Frontal cortex (tissue), 4 donors: Measurements from ENCODE around the gene ATF6B. TPM values are rescaled to one million over a fixed set of nuclear protein-coding genes. Genes with fewer than 3 reads are reported as not detected.

Experiments
- DNase-seq, 2 donors: peaks; one replicate each; pipeline ENCODE4 v3.0.0; 2012; ENCODE audit warnings: low spot score in 2 of 2
- FAIRE-seq: peaks from 2 replicates; lab custom pipeline; 2012; peaks lifted over from hg19 to GRCh38; lab: Jason Lieb, UNC
- total RNA-seq: library from RNA; depleted of rRNA; stranded (reverse); fragments of >200 nt; gene quantifications from one replicate; pipeline ENCODE4 v1.2.3, GENCODE V29; 2014
- donor health status: control.
- donor health status: control.
- donor health status: control.

ATF6B gene
- total RNA-seq, 1 donor from 2014 or later = 13.0 TPM

- DNase-seq (no peak), FAIRE-seq (no peak)
Observed at GRCh38 chr6:32137454-32137853, 9.4 kb upstream of the ATF6B start.

- DNase-seq = no peak
- FAIRE-seq = no peak
Observed at GRCh38 chr6:32133786-32134185, 5.7 kb upstream of the ATF6B start.

GRCh38 chr6:32132110-32132509 lies 4.1 kb upstream of the ATF6B start:
- DNase-seq (no peak), FAIRE-seq (no peak)

- no peak for DNase-seq
- FAIRE-seq = no peak
Observed at GRCh38 chr6:32131439-32131948, 3.4 kb upstream of the ATF6B start.

GRCh38 chr6:32129297-32130088 lies 1.4 kb upstream of the ATF6B start:
- FAIRE-seq (no peak), DNase-seq (no peak)

- no peak for FAIRE-seq
- no peak for DNase-seq
Observed at GRCh38 chr6:32128751-32129296, 778 bp upstream of the ATF6B start.

- no peak for FAIRE-seq
Observed at GRCh38 chr6:32127409-32127716, 683 bp downstream of the ATF6B start.

GRCh38 chr6:32126880-32127279 lies 1.2 kb downstream of the ATF6B start:
- DNase-seq (no peak), FAIRE-seq (no peak)

More at GRCh38 chr6:32127409-32127716, 683 bp downstream of the ATF6B start:
- no peak for DNase-seq

- FAIRE-seq = no peak
- DNase-seq = no peak
Observed at GRCh38 chr6:32123681-32124080, 4.4 kb downstream of the ATF6B start.

- FAIRE-seq (no peak), DNase-seq (no peak)
Observed at GRCh38 chr6:32120573-32121059, 7.4 kb downstream of the ATF6B start.

GRCh38 chr6:32118782-32119628 lies 9.0 kb downstream of the ATF6B start:
- no peak for FAIRE-seq

GRCh38 chr6:32117461-32117860 lies 10.6 kb downstream of the ATF6B start:
- DNase-seq (no peak), FAIRE-seq (no peak)

More at GRCh38 chr6:32118782-32119628, 9.0 kb downstream of the ATF6B start:
- peak; percentile 65 to 88 for DNase-seq

GRCh38 chr6:32116674-32117073 lies 11.4 kb downstream of the ATF6B start:
- FAIRE-seq (no peak), DNase-seq (peak in 1 of 2 donors; percentile 40)

- no peak for FAIRE-seq
- DNase-seq = no peak
Observed at GRCh38 chr6:32115623-32116022, 12.4 kb downstream of the ATF6B start.

- no peak for DNase-seq
- no peak for FAIRE-seq
Observed at GRCh38 chr6:32114796-32115195, 13.2 kb downstream of the ATF6B start.

GRCh38 chr6:32113386-32114352 lies 14.4 kb downstream of the ATF6B start:
- DNase-seq (peak in 1 of 2 donors; percentile 59), FAIRE-seq (no peak)

- DNase-seq (no peak), FAIRE-seq (no peak)
Observed at GRCh38 chr6:32112431-32112980, 15.5 kb downstream of the ATF6B start.

- no peak for DNase-seq
- FAIRE-seq = no peak
Observed at GRCh38 chr6:32111424-32112066, 16.5 kb downstream of the ATF6B start.

GRCh38 chr6:32110632-32111031 lies 17.4 kb downstream of the ATF6B start:
- no peak for DNase-seq
- FAIRE-seq = no peak
